ENCODE results near the gene TOLLIP.

The TOLLIP gene

GRCh38 chr11:1232883-1233321, 76.5 kb downstream of the TOLLIP start:
- no peak overlapping the region for H3K27ac ChIP-seq (ENCODE audit: low read depth, low read length, poor library complexity, severe bottlenecking)
- no peaks in the 10 kb centered on the region for H3K79me2 ChIP-seq (ENCODE audit: insufficient read depth, low read length)
- H3K27me3 ChIP-seq (ENCODE audit: insufficient read depth, low read length), result no peaks in the 10 kb centered on the region

GRCh38 chr11:1232021-1232882, 77.2 kb downstream of the TOLLIP start:
- no peak for TF ChIP-seq CTCF (IDR thresholded peaks at IDR 0.05; ENCODE audit: low read length)
- TF ChIP-seq EZH2 (IDR thresholded peaks at IDR 0.05; ENCODE audit: borderline replicate concordance, low read length), result no peak
- Histone ChIP-seq H3K27me3 (ENCODE audit: insufficient read depth, low read length) (no peaks in the 10 kb centered on the region), H3K79me2 (ENCODE audit: insufficient read depth, low read length) (no peaks in the 10 kb centered on the region)

More at GRCh38 chr11:1232883-1233321, 76.5 kb downstream of the TOLLIP start:
- H3K9me2 ChIP-seq (ENCODE audit: low read depth, low read length), result no peaks in the 10 kb centered on the region
- no peaks in the 10 kb centered on the region for H3K36me3 ChIP-seq (ENCODE audit: insufficient read depth, low read length)
- no peak overlapping the region for H3K4me3 ChIP-seq (ENCODE audit: low read depth, low read length, poor library complexity, severe bottlenecking)
- no peaks in the 10 kb centered on the region for H4K20me1 ChIP-seq (ENCODE audit: insufficient read depth, low read length)
- H3K4me2 ChIP-seq (ENCODE audit: low read length), result no peak overlapping the region
- H3K9ac ChIP-seq (ENCODE audit: low read length), result no peak overlapping the region
- no peaks in the 10 kb centered on the region for H3K9me3 ChIP-seq (ENCODE audit: low read length)
- H3K4me1 ChIP-seq (ENCODE audit: insufficient read depth, low read length, severe bottlenecking), result no peaks in the 10 kb centered on the region
- TF ChIP-seq EZH2 (IDR thresholded peaks at IDR 0.05; ENCODE audit: borderline replicate concordance, low read length) (no peak), CTCF (IDR thresholded peaks at IDR 0.05; ENCODE audit: low read length) (no peak)
- no peaks in the 10 kb centered on the region for H3F3A ChIP-seq (ENCODE audit: insufficient read depth, low read length)
- no peak overlapping the region for H2AFZ ChIP-seq (ENCODE audit: low read length)

GRCh38 chr11:1231396-1232020, 77.9 kb downstream of the TOLLIP start:
- Histone ChIP-seq H3K27ac (ENCODE audit: low read depth, low read length, poor library complexity, severe bottlenecking) (no peak overlapping the region), H3K4me1 (ENCODE audit: insufficient read depth, low read length, severe bottlenecking) (no peaks in the 10 kb centered on the region), H3F3A (ENCODE audit: insufficient read depth, low read length) (no peaks in the 10 kb centered on the region), H3K27me3 (ENCODE audit: insufficient read depth, low read length) (no peaks in the 10 kb centered on the region), H2AFZ (ENCODE audit: low read length) (no peak overlapping the region), H3K36me3 (ENCODE audit: insufficient read depth, low read length) (no peaks in the 10 kb centered on the region), H3K9ac (ENCODE audit: low read length) (no peak overlapping the region), H4K20me1 (ENCODE audit: insufficient read depth, low read length) (no peaks in the 10 kb centered on the region), H3K4me3 (ENCODE audit: low read depth, low read length, poor library complexity, severe bottlenecking) (no peak overlapping the region), H3K79me2 (ENCODE audit: insufficient read depth, low read length) (no peaks in the 10 kb centered on the region), H3K4me2 (ENCODE audit: low read length) (no peak overlapping the region), H3K9me3 (ENCODE audit: low read length) (no peaks in the 10 kb centered on the region), H3K9me2 (ENCODE audit: low read depth, low read length) (no peaks in the 10 kb centered on the region)
- no peak for TF ChIP-seq CTCF (IDR thresholded peaks at IDR 0.05; ENCODE audit: low read length)
- no peak for TF ChIP-seq EZH2 (IDR thresholded peaks at IDR 0.05; ENCODE audit: borderline replicate concordance, low read length)

More at GRCh38 chr11:1232021-1232882, 77.2 kb downstream of the TOLLIP start:
- no peaks in the 10 kb centered on the region for H4K20me1 ChIP-seq (ENCODE audit: insufficient read depth, low read length)
- H3K4me1 ChIP-seq (ENCODE audit: insufficient read depth, low read length, severe bottlenecking), result no peaks in the 10 kb centered on the region
- H3K36me3 ChIP-seq (ENCODE audit: insufficient read depth, low read length), result no peaks in the 10 kb centered on the region
- no peaks in the 10 kb centered on the region for H3K9me2 ChIP-seq (ENCODE audit: low read depth, low read length)
- H3K4me3 ChIP-seq (ENCODE audit: low read depth, low read length, poor library complexity, severe bottlenecking), result no peak overlapping the region
- H3F3A ChIP-seq (ENCODE audit: insufficient read depth, low read length), result no peaks in the 10 kb centered on the region
- H3K27ac ChIP-seq (ENCODE audit: low read depth, low read length, poor library complexity, severe bottlenecking), result no peak overlapping the region
- H3K9ac ChIP-seq (ENCODE audit: low read length), result no peak overlapping the region
- no peak overlapping the region for H2AFZ ChIP-seq (ENCODE audit: low read length)
- no peaks in the 10 kb centered on the region for H3K9me3 ChIP-seq (ENCODE audit: low read length)
- H3K4me2 ChIP-seq (ENCODE audit: low read length), result no peak overlapping the region

All from OCI-LY1 (cell line).